Spleen (tissue), 7 donors: ENCODE measurements around the gene CD72.

Experiments used
- POLR2A ChIP-seq, 3 donors: fragments of 450-650 bp; IDR thresholded peaks; one replicate each; pipeline ENCODE4 v1.5.1; 2017; ENCODE audit warnings: antibody characterized with exemption in 3 of 3, mild to moderate bottlenecking in 1 of 3
- TF ChIP-seq, protein P1 (sequence below), 11 experiments: fragments of 200-600 bp in 7 of 11; fragments of 450-650 bp in 4 of 11; sonication (generic) in 4 of 11; IDR thresholded peaks in 8 of 11; conservative IDR thresholded peaks in 3 of 11; 1 replicate in 7 of 11; 2 replicates in 4 of 11; pipeline versions ENCODE4 v1.4.0 to v1.8.0; 2016 to 2021; ENCODE audit warnings: antibody characterized with exemption in 11 of 11, inconsistent platforms in 4 of 11, mild to moderate bottlenecking in 1 of 11
- donor health status: DM: no; HTN: no; CAD: no; lungs with moderate emphysema.
- donor health status: DM: no; HTN: no; CAD: no.
- donor health status: DM: no; HTN: no; CAD: no.

DNA sequence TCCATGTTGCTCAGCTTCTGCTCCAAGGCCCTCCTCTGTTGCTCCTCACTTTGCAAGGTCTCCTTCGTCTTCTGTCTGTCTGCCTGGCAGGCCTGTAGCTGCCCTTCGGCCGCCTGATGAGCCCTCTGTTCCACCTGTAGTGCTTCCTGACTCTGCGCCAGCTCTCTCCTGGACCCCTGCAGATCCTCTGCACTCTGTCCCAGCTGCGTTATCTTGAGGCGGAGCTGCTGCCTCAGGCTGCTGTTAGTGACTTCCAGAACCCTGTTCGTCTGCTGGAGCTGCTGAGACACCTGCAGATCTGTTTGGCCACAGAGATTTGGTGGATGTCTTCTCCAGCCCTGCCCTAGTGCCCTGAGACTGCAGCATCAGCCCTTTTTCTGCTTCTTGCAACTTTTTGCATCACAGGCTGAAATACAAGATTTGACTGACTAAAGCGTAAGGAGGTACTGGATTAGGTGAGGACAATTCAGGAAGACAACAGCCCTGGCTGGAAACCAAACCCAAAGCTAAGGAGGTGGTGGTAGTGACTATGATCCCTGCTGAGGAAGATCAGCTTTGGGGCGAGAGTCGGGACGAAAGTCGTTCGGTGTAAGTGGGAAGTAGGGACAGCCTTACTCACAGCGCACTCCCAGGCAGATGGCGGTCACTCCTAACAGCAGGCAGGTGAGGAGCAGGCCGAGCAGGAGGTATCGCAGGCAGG, 2.1 kb downstream of the CD72 start:
- TF ChIP-seq, protein P1, sequence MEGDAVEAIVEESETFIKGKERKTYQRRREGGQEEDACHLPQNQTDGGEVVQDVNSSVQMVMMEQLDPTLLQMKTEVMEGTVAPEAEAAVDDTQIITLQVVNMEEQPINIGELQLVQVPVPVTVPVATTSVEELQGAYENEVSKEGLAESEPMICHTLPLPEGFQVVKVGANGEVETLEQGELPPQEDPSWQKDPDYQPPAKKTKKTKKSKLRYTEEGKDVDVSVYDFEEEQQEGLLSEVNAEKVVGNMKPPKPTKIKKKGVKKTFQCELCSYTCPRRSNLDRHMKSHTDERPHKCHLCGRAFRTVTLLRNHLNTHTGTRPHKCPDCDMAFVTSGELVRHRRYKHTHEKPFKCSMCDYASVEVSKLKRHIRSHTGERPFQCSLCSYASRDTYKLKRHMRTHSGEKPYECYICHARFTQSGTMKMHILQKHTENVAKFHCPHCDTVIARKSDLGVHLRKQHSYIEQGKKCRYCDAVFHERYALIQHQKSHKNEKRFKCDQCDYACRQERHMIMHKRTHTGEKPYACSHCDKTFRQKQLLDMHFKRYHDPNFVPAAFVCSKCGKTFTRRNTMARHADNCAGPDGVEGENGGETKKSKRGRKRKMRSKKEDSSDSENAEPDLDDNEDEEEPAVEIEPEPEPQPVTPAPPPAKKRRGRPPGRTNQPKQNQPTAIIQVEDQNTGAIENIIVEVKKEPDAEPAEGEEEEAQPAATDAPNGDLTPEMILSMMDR (IDR thresholded peaks at IDR 0.05 in 8 of 11, conservative IDR thresholded peaks at IDR 0.05 in 3 of 11) = no peak
- no peak for TF ChIP-seq POLR2A (IDR thresholded peaks at IDR 0.05)
